Mesendoderm (in vitro differentiated cells): Measurements from ENCODE around the gene MAST2.

ENCODE experiments used
- DNase-seq: peaks from one replicate; pipeline ENCODE4 v3.0.0; 2013
- H2AK5ac ChIP-seq: 2 replicates; pipeline ENCODE4 v1.6.1; 2013; ENCODE audit warnings: low read length, inconsistent platforms
- H2BK120ac ChIP-seq: 2 replicates; pipeline ENCODE4 v1.6.1; 2013; ENCODE audit warnings: low read depth, mild to moderate bottlenecking, low read length, moderate library complexity, mixed read lengths
- H2BK15ac ChIP-seq: replicated peaks from 2 replicates; pipeline ENCODE4 v1.6.1; 2013; ENCODE audit warnings: low read depth, mild to moderate bottlenecking, moderate library complexity
- H2BK5ac ChIP-seq: 2 replicates; pipeline ENCODE4 v1.6.1; 2013; ENCODE audit warnings: low read length, inconsistent platforms
- H3K18ac ChIP-seq: 2 replicates; pipeline ENCODE4 v1.6.1; 2013; ENCODE audit warnings: mild to moderate bottlenecking, low read length, mixed read lengths
- H3K23ac ChIP-seq: one replicate; pipeline ENCODE4 v1.6.1; 2013; ENCODE audit warnings: low read length
- H3K27ac ChIP-seq: 2 replicates; pipeline ENCODE4 v1.5.1; 2013; ENCODE audit warnings: low read depth, mild to moderate bottlenecking, inconsistent platforms, low read length, moderate library complexity
- H3K27me3 ChIP-seq: 2 replicates; pipeline ENCODE4 v1.6.1; 2013; ENCODE audit warnings: low read length, control low read depth, mild to moderate bottlenecking, inconsistent platforms; ENCODE audit not compliant: insufficient read depth, poor library complexity
- H3K36me3 ChIP-seq: 2 replicates; pipeline ENCODE4 v1.6.1; 2013; ENCODE audit warnings: low read length, inconsistent platforms; ENCODE audit not compliant: control insufficient read depth, insufficient read depth
- H3K4ac ChIP-seq: one replicate; pipeline ENCODE4 v1.6.1; 2013; ENCODE audit warnings: low read depth, mild to moderate bottlenecking, low read length, moderate library complexity
- H3K4me1 ChIP-seq: 2 replicates; pipeline ENCODE4 v1.6.1; 2013; ENCODE audit warnings: low read depth, low read length, inconsistent platforms; ENCODE audit not compliant: control insufficient read depth
- H3K4me2 ChIP-seq: 2 replicates; pipeline ENCODE4 v1.6.1; 2013; ENCODE audit warnings: low read length
- H3K4me3 ChIP-seq: 2 replicates; pipeline ENCODE4 v1.5.1; 2013; ENCODE audit warnings: mild to moderate bottlenecking, low read length
- H3K56ac ChIP-seq: one replicate; pipeline ENCODE4 v1.6.1; 2013; ENCODE audit warnings: low read length
- H3K79me1 ChIP-seq: 2 replicates; pipeline ENCODE4 v1.6.1; 2013; ENCODE audit warnings: low read length, inconsistent platforms
- H3K79me2 ChIP-seq: 2 replicates; pipeline ENCODE4 v1.6.1; 2013; ENCODE audit warnings: mild to moderate bottlenecking, low read length; ENCODE audit not compliant: control insufficient read depth, insufficient read depth
- H3K9ac ChIP-seq: 2 replicates; pipeline ENCODE4 v1.6.1; 2013; ENCODE audit warnings: low read length, inconsistent platforms
- H4K5ac ChIP-seq: one replicate; pipeline ENCODE4 v1.6.1; 2013; ENCODE audit warnings: low read length
- H4K8ac ChIP-seq: one replicate; pipeline ENCODE4 v1.6.1; 2013; ENCODE audit warnings: low read depth, mild to moderate bottlenecking, control low read depth, low read length, moderate library complexity
- WGBS: extraction: QIAGEN DNeasy Blood & Tissue Kit; methylation state at CpG from one replicate; pipeline ENCODE4 v1.1.7; 2013; ENCODE audit warnings: low lambda C conversion rate, missing lambda C conversion rate; ENCODE audit not compliant: insufficient coverage; ENCODE audit errors: extremely low coverage; 5-methylcytosine and 5-hydroxymethylcytosine counted together

Gene MAST2

GRCh38 chr1:46030876-46031660, 227.7 kb downstream of the MAST2 start:
- Histone ChIP-seq H3K56ac (no peak overlapping the region), H3K4me2 (no peak overlapping the region), H2BK120ac (no peak overlapping the region), H3K18ac (no peak overlapping the region), H3K4me1 (no peaks in the 10 kb centered on the region), H3K79me2 (no peaks in the 10 kb centered on the region), H3K4me3 (no peak overlapping the region), H3K27me3 (no peaks in the 10 kb centered on the region), H3K36me3 (peaks cover 2% of the 10 kb centered on the region), H3K79me1 (no peaks in the 10 kb centered on the region), H3K9ac (no peak overlapping the region), H4K8ac (no peak overlapping the region), H2BK5ac (no peak overlapping the region), H4K5ac (no peak overlapping the region), H2AK5ac (no peak overlapping the region), H3K27ac (no peak overlapping the region), H3K4ac (no peak overlapping the region), H2BK15ac (no peak overlapping the region), H3K23ac (no peak overlapping the region)
- no peak for DNase-seq
- WGBS = no CpG with 5 or more reads among the region's 26 CpGs

DNA sequence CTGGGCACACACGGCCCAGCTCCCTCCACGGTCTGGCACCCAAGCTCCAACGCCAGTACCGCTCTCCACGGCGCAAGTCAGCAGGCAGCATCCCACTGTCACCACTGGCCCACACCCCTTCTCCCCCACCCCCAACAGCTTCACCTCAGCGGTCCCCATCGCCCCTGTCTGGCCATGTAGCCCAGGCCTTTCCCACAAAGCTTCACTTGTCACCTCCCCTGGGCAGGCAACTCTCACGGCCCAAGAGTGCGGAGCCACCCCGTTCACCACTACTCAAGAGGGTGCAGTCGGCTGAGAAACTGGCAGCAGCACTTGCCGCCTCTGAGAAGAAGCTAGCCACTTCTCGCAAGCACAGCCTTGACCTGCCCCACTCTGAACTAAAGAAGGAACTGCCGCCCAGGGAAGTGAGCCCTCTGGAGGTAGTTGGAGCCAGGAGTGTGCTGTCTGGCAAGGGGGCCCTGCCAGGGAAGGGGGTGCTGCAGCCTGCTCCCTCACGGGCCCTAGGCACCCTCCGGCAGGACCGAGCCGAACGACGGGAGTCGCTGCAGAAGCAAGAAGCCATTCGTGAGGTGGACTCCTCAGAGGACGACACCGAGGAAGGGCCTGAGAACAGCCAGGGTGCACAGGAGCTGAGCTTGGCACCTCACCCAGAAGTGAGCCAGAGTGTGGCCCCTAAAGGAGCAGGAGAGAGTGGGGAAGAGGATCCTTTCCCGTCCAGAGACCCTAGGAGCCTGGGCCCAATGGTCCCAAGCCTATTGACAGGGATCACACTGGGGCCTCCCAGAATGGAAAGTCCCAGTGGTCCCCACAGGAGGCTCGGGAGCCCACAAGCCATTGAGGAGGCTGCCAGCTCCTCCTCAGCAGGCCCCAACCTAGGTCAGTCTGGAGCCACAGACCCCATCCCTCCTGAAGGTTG, 231.4 kb downstream of the MAST2 start:
- H3K27ac ChIP-seq = no peak overlapping the region

DNA sequence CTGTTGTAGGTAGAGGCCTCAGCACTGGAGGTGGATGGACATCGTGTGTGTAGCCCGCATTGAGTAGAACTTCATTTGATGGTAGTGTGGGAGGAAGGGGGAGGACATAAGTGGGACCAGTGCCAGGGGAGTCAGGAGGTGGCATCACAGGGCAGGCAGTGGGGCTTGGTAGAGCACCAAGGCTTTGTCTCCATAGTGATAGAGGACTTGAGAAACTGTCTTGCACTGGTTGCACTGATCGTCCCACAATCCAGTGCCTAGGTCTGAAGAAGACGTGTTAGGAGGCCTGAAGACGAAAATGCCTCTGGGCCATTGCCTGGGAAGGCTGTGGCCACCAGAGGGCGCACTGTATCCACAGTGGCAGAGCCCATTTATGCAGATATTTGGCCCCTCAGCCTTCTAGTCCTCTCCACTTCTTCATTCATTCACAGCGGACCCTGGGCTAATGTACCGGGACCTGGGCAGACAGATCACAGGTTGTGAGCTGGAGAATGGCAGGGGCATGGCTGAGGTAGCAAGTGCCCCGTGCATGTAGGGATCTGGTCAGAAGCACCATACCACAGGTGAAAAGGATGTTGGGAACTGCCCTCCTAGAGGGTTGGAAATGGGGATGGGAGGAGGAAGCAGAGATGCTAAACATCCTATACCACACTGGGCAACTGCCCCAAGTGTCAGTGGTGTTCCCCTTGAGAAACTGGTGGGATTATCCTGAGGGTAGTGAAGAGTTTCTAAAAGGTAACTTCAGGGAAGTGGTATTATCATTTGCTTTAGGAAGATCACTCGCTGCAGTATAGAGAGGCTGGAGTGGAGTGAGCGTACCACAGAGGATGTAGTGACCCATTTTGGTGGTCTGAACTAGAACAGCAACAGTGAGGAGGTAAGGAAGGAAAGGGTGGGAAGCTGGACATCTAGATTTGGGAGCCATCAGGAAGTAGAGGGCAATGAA, 233.8 kb downstream of the MAST2 start:
- H3K27me3 ChIP-seq = no peaks in the 10 kb centered on the region

More for the DNA sequence above, 231.4 kb downstream of the MAST2 start:
- H2BK120ac ChIP-seq = no peak overlapping the region
- H3K4ac ChIP-seq = no peak overlapping the region
- H3K56ac ChIP-seq = peak overlapping the region; percentile 31
- H3K23ac ChIP-seq = no peak overlapping the region
- no CpG with 5 or more reads among the region's 27 CpGs for WGBS
- H3K4me2 ChIP-seq = no peak overlapping the region
- H3K36me3 ChIP-seq = peaks cover 2% of the 10 kb centered on the region
- no peak overlapping the region for H3K4me3 ChIP-seq
- no peak overlapping the region for H3K9ac ChIP-seq
- no peaks in the 10 kb centered on the region for H3K4me1 ChIP-seq
- H3K79me1 ChIP-seq = no peaks in the 10 kb centered on the region
- no peaks in the 10 kb centered on the region for H3K27me3 ChIP-seq
- H2BK15ac ChIP-seq = no peak overlapping the region
- no peaks in the 10 kb centered on the region for H3K79me2 ChIP-seq
- no peak overlapping the region for H4K8ac ChIP-seq
- no peak overlapping the region for H3K18ac ChIP-seq
- peak; percentile 29 for DNase-seq
- H4K5ac ChIP-seq = no peak overlapping the region
- H2AK5ac ChIP-seq = no peak overlapping the region
- no peak overlapping the region for H2BK5ac ChIP-seq

GRCh38 chr1:46039571-46040052, 236.2 kb downstream of the MAST2 start:
- no peak overlapping the region for H4K8ac ChIP-seq
- no peak overlapping the region for H3K56ac ChIP-seq
- H3K9ac ChIP-seq = no peak overlapping the region
- H3K36me3 ChIP-seq = no peaks in the 10 kb centered on the region
- no peak overlapping the region for H2AK5ac ChIP-seq
- no peak overlapping the region for H3K4me3 ChIP-seq
- H2BK120ac ChIP-seq = no peak overlapping the region
- H3K18ac ChIP-seq = no peak overlapping the region
- no peak overlapping the region for H2BK5ac ChIP-seq
- H3K79me1 ChIP-seq = no peaks in the 10 kb centered on the region
- no CpG with 5 or more reads among the region's 4 CpGs for WGBS
- H2BK15ac ChIP-seq = no peak overlapping the region
- H3K4me1 ChIP-seq = no peaks in the 10 kb centered on the region
- DNase-seq = no peak
- H3K79me2 ChIP-seq = no peaks in the 10 kb centered on the region
- no peak overlapping the region for H4K5ac ChIP-seq
- H3K4me2 ChIP-seq = no peak overlapping the region
- no peak overlapping the region for H3K27ac ChIP-seq
- H3K23ac ChIP-seq = no peak overlapping the region
- H3K27me3 ChIP-seq = no peaks in the 10 kb centered on the region
- H3K4ac ChIP-seq = no peak overlapping the region

More for the DNA sequence above, 233.8 kb downstream of the MAST2 start:
- Histone ChIP-seq H4K8ac (no peak overlapping the region), H3K18ac (no peak overlapping the region), H3K4me2 (no peak overlapping the region), H3K79me2 (no peaks in the 10 kb centered on the region), H3K56ac (peak overlapping the region; percentile 53), H3K4me3 (no peak overlapping the region), H3K79me1 (no peaks in the 10 kb centered on the region), H2BK5ac (peak overlapping the region; percentile 55), H3K4ac (no peak overlapping the region), H4K5ac (no peak overlapping the region), H3K36me3 (peaks cover 2% of the 10 kb centered on the region), H3K9ac (peak overlapping the region; percentile 44), H3K27ac (no peak overlapping the region), H2BK15ac (no peak overlapping the region), H2AK5ac (peak overlapping the region; percentile 19), H3K23ac (no peak overlapping the region), H3K4me1 (no peaks in the 10 kb centered on the region), H2BK120ac (no peak overlapping the region)
- WGBS = no CpG with 5 or more reads among the region's 11 CpGs
- peak; percentile 85 for DNase-seq

- no peak overlapping the region for H3K23ac ChIP-seq
- no peaks in the 10 kb centered on the region for H3K27me3 ChIP-seq
- H3K36me3 ChIP-seq = no peaks in the 10 kb centered on the region
- no peak overlapping the region for H2AK5ac ChIP-seq
- WGBS = no CpG with 5 or more reads among the region's 2 CpGs
- H3K9ac ChIP-seq = no peak overlapping the region
- no peak overlapping the region for H3K18ac ChIP-seq
- no peak overlapping the region for H3K27ac ChIP-seq
- no peak overlapping the region for H2BK15ac ChIP-seq
- no peak for DNase-seq
- H4K8ac ChIP-seq = no peak overlapping the region
- H2BK120ac ChIP-seq = no peak overlapping the region
- H3K4me2 ChIP-seq = no peak overlapping the region
- no peak overlapping the region for H4K5ac ChIP-seq
- no peaks in the 10 kb centered on the region for H3K79me1 ChIP-seq
- no peak overlapping the region for H3K4me3 ChIP-seq
- no peak overlapping the region for H3K56ac ChIP-seq
- H2BK5ac ChIP-seq = no peak overlapping the region
- H3K4me1 ChIP-seq = no peaks in the 10 kb centered on the region
- no peaks in the 10 kb centered on the region for H3K79me2 ChIP-seq
- no peak overlapping the region for H3K4ac ChIP-seq
These were observed 238.1 kb downstream of the MAST2 start for GRCh38 chr1:46041551-46041950.
